ENCODE data around the gene UPP1.

UPP1 gene

GRCh38 chr7:48046458-48046857 lies 42.6 kb upstream of the UPP1 start:
- no peak for TF ChIP-seq CTCF (IDR thresholded peaks at IDR 0.05; ENCODE audit: low read depth, low read length, missing control alignments)
- no peak for DNase-seq (ENCODE audit: extremely low read depth, low read depth)

GRCh38 chr7:48048113-48048512 lies 41.0 kb upstream of the UPP1 start:
- H3K4me3 ChIP-seq (replicated peaks; ENCODE audit: low read depth, low read length): no peak overlapping the region
- TF ChIP-seq CTCF (IDR thresholded peaks at IDR 0.05; ENCODE audit: low read depth, low read length, missing control alignments): no peak
- DNase-seq (ENCODE audit: extremely low read depth, low read depth): no peak

More at GRCh38 chr7:48046458-48046857, 42.6 kb upstream of the UPP1 start:
- no peak overlapping the region for H3K4me3 ChIP-seq (replicated peaks; ENCODE audit: low read depth, low read length)

GRCh38 chr7:48049850-48050249 lies 39.2 kb upstream of the UPP1 start:
- no peak for DNase-seq (ENCODE audit: extremely low read depth, low read depth)
- no peak overlapping the region for H3K4me3 ChIP-seq (replicated peaks; ENCODE audit: low read depth, low read length)
- TF ChIP-seq CTCF (IDR thresholded peaks at IDR 0.05; ENCODE audit: low read depth, low read length, missing control alignments): no peak

- TF ChIP-seq CTCF (IDR thresholded peaks at IDR 0.05; ENCODE audit: low read depth, low read length, missing control alignments): no peak
- H3K4me3 ChIP-seq (replicated peaks; ENCODE audit: low read depth, low read length): no peak overlapping the region
- DNase-seq (ENCODE audit: extremely low read depth, low read depth): no peak
Observed at GRCh38 chr7:48052748-48053147, 36.3 kb upstream of the UPP1 start.

GRCh38 chr7:48053736-48054135 lies 35.3 kb upstream of the UPP1 start:
- no peak for TF ChIP-seq CTCF (IDR thresholded peaks at IDR 0.05; ENCODE audit: low read depth, low read length, missing control alignments)
- no peak overlapping the region for H3K4me3 ChIP-seq (replicated peaks; ENCODE audit: low read depth, low read length)
- DNase-seq (ENCODE audit: extremely low read depth, low read depth): no peak

GRCh38 chr7:48058990-48059389 lies 30.1 kb upstream of the UPP1 start:
- H3K4me3 ChIP-seq (replicated peaks; ENCODE audit: low read depth, low read length): no peak overlapping the region
- no peak for DNase-seq (ENCODE audit: extremely low read depth, low read depth)
- no peak for TF ChIP-seq CTCF (IDR thresholded peaks at IDR 0.05; ENCODE audit: low read depth, low read length, missing control alignments)

- H3K4me3 ChIP-seq (replicated peaks; ENCODE audit: low read depth, low read length): no peak overlapping the region
- TF ChIP-seq CTCF (IDR thresholded peaks at IDR 0.05; ENCODE audit: low read depth, low read length, missing control alignments): no peak
- no peak for DNase-seq (ENCODE audit: extremely low read depth, low read depth)
Observed at GRCh38 chr7:48059706-48060105, 29.4 kb upstream of the UPP1 start.

All from HFF-Myc (cell line).